Medulla oblongata (tissue), 1 donor: ENCODE measurements around the gene TMEM248.
"Not testable (repeated sequence)": the region's sequence is repeated elsewhere in the genome, so short reads cannot be mapped to it uniquely, and the experiment has no call there.

ENCODE experiments used
- DNase-seq: peaks from one replicate; pipeline ENCODE4 v3.0.0-alpha.2; 2015; ENCODE audit errors: extremely low spot score

Gene TMEM248

GRCh38 chr7:67000601-67001258 is 79.7 kb downstream of the TMEM248 start:
- not testable (repeated sequence) for DNase-seq

- not testable (repeated sequence) for DNase-seq
Measured at GRCh38 chr7:67004145-67004544, 83.1 kb downstream of the TMEM248 start.

GRCh38 chr7:67006965-67007364 is 85.9 kb downstream of the TMEM248 start:
- no peak for DNase-seq
